NK-92 (cell line): Measurements from ENCODE around the gene EHD4.

Experiments
- DNase-seq: peaks from one replicate; lab custom pipeline; 2025; ENCODE audit not compliant: unreplicated experiment; lab: John Stamatoyannopoulos, UW

EHD4 gene

GRCh38 chr15:41847981-41848380, 124.4 kb downstream of the EHD4 start:
- no peak for DNase-seq

GRCh38 chr15:41847206-41847605, 125.2 kb downstream of the EHD4 start:
- DNase-seq, result no peak
